Panc1 (cell line): ENCODE data around the gene CLIP3. TPM values are rescaled to one million over a fixed set of nuclear protein-coding genes. Genes with fewer than 3 reads are reported as not detected.

Experiments
- ATAC-seq: fragments of 200-7000 bp; cut with Tn5 transposase; 2 replicates; pipeline ENCODE4 v1.9.1; 2020; ENCODE audit warnings: mild to moderate bottlenecking, moderate library complexity
- BruUV-seq: library from RNA; stranded (reverse); fragments of 400-500 nt; replicated peaks from 2 replicates; lab custom pipeline; 2021; lab: Mats Ljungman, UMichigan
- CTCF ChIA-PET: fragments of 300-600 bp; sonication (Branson Sonifier 250); formaldehyde crosslinking; loops from one replicate; lab custom pipeline; 2022; ENCODE audit warnings: antibody characterized with exemption; lab: Charles Lee
- POLR2A ChIA-PET: fragments of 300-600 bp; sonication (Branson Sonifier 250); formaldehyde crosslinking; loops from one replicate; lab custom pipeline; 2022; ENCODE audit warnings: antibody characterized with exemption; lab: Charles Lee
- DNase-seq: peaks from one replicate; pipeline ENCODE4 v3.0.0-alpha.2; 2010; ENCODE audit warnings: low read depth, low spot score
- H3K27ac ChIP-seq: 2 replicates; pipeline ENCODE4 v1.5.1; 2011; ENCODE audit warnings: mild to moderate bottlenecking, low read length, inconsistent platforms
- H3K27me3 ChIP-seq: fragments of 200-500 bp; sonication (Bioruptor generic); 2 replicates; pipeline ENCODE4 v1.6.0; 2014; ENCODE audit warnings: low read length, inconsistent platforms; ENCODE audit not compliant: control insufficient read depth, insufficient read depth
- H3K36me3 ChIP-seq: fragments of 200-500 bp; sonication (Bioruptor generic); 2 replicates; pipeline ENCODE4 v1.5.1; 2014; ENCODE audit warnings: inconsistent platforms, mild to moderate bottlenecking, low read length, moderate library complexity; ENCODE audit not compliant: control insufficient read depth, insufficient read depth
- H3K4me1 ChIP-seq: 2 replicates; pipeline ENCODE4 v1.5.1; 2011; ENCODE audit warnings: inconsistent platforms, mild to moderate bottlenecking, low read length, moderate library complexity; ENCODE audit not compliant: control insufficient read depth, insufficient read depth
- H3K4me3 ChIP-seq, 2 experiments: 2 replicates each; pipeline ENCODE4 v1.5.1; 2011 to 2012; ENCODE audit warnings: low read depth in 2 of 2, low read length in 2 of 2, mild to moderate bottlenecking in 2 of 2, inconsistent platforms in 1 of 2, moderate library complexity in 1 of 2
- H3K9me3 ChIP-seq: fragments of 200-500 bp; sonication (Bioruptor generic); 2 replicates; pipeline ENCODE4 v1.5.1; 2014; ENCODE audit warnings: low read depth, mild to moderate bottlenecking, inconsistent platforms, low read length, moderate library complexity; ENCODE audit not compliant: control insufficient read depth, insufficient read depth
- POLR2AphosphoS5 ChIP-seq: IDR thresholded peaks from 2 replicates; pipeline ENCODE4 v1.6.1; 2012; ENCODE audit warnings: mild to moderate bottlenecking, low read depth, low read length, moderate library complexity
- REST ChIP-seq, 2 experiments: IDR thresholded peaks; 2 replicates each; pipeline ENCODE4 v1.6.1; 2011 to 2012; ENCODE audit warnings: low read depth in 2 of 2, control low read depth in 1 of 2, low read length in 1 of 2, mild to moderate bottlenecking in 1 of 2, moderate library complexity in 1 of 2; ENCODE audit not compliant: insufficient read depth in 1 of 2
- SIN3A ChIP-seq: IDR thresholded peaks from 2 replicates; pipeline ENCODE4 v1.6.1; 2012; ENCODE audit warnings: low read depth, mild to moderate bottlenecking, low read length, moderate library complexity, borderline replicate concordance; ENCODE audit not compliant: insufficient read depth
- TCF7L2 ChIP-seq: IDR thresholded peaks from 2 replicates; pipeline ENCODE4 v1.6.1; 2011; ENCODE audit warnings: mild to moderate bottlenecking, low read depth, low read length, inconsistent platforms
- in situ Hi-C: cut with HindIII; loops from 2 replicates; pipeline ENCODE4 v1.10.0; 2016; ENCODE audit warnings: low sequenced_read_pairs, low pct_unique_long_range_greater_than_20kb
- intact Hi-C: fragments of 100-400 bp; cut with micrococcal nuclease; formaldehyde crosslinking; loops from one replicate; pipeline ENCODE4 v1.10.0; 2022; ENCODE audit not compliant: unreplicated experiment
- total RNA-seq: library from RNA; stranded (reverse); gene quantifications from one replicate; pipeline ENCODE4 v1.2.1, GENCODE V29; 2021; ENCODE audit not compliant: unreplicated experiment
- TF ChIP-seq, protein P1 (sequence below): fragments of 450-650 bp; IDR thresholded peaks from 2 replicates; pipeline ENCODE4 v1.5.1; 2017; ENCODE audit warnings: mild to moderate bottlenecking

Gene CLIP3
- total RNA-seq, 1 experiment from 2014 or later = 4.7 TPM

- POLR2A ChIA-PET = no interaction called here
- no TSS peak for BruUV-seq
- intact Hi-C loops = no loop called here
- H3K9me3 ChIP-seq = no peaks in the 10 kb centered on the region
- ATAC-seq (no peak), DNase-seq (no peak)
- H3K4me3 ChIP-seq = no peak overlapping the region
- no peak for TF ChIP-seq POLR2AphosphoS5
- no peak for TF ChIP-seq TCF7L2
- TF ChIP-seq REST (IDR thresholded peaks at IDR 0.05; ENCODE audit: insufficient read depth in 1 of 2, low read depth in 2 of 2, low read length in 1 of 2) = no peak
- TF ChIP-seq SIN3A = no peak
- TF ChIP-seq, protein P1, sequence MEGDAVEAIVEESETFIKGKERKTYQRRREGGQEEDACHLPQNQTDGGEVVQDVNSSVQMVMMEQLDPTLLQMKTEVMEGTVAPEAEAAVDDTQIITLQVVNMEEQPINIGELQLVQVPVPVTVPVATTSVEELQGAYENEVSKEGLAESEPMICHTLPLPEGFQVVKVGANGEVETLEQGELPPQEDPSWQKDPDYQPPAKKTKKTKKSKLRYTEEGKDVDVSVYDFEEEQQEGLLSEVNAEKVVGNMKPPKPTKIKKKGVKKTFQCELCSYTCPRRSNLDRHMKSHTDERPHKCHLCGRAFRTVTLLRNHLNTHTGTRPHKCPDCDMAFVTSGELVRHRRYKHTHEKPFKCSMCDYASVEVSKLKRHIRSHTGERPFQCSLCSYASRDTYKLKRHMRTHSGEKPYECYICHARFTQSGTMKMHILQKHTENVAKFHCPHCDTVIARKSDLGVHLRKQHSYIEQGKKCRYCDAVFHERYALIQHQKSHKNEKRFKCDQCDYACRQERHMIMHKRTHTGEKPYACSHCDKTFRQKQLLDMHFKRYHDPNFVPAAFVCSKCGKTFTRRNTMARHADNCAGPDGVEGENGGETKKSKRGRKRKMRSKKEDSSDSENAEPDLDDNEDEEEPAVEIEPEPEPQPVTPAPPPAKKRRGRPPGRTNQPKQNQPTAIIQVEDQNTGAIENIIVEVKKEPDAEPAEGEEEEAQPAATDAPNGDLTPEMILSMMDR = no peak
- H3K36me3 ChIP-seq = no peaks in the 10 kb centered on the region
- in situ Hi-C loops = no loop called here
- H3K27me3 ChIP-seq = no peaks in the 10 kb centered on the region
- CTCF ChIA-PET = no interaction called here
- no peak overlapping the region for H3K27ac ChIP-seq
- peaks cover 25% of the 10 kb centered on the region for H3K4me1 ChIP-seq
Observed at GRCh38 chr19:36010402-36010801, 22.3 kb downstream of the CLIP3 start.

DNA sequence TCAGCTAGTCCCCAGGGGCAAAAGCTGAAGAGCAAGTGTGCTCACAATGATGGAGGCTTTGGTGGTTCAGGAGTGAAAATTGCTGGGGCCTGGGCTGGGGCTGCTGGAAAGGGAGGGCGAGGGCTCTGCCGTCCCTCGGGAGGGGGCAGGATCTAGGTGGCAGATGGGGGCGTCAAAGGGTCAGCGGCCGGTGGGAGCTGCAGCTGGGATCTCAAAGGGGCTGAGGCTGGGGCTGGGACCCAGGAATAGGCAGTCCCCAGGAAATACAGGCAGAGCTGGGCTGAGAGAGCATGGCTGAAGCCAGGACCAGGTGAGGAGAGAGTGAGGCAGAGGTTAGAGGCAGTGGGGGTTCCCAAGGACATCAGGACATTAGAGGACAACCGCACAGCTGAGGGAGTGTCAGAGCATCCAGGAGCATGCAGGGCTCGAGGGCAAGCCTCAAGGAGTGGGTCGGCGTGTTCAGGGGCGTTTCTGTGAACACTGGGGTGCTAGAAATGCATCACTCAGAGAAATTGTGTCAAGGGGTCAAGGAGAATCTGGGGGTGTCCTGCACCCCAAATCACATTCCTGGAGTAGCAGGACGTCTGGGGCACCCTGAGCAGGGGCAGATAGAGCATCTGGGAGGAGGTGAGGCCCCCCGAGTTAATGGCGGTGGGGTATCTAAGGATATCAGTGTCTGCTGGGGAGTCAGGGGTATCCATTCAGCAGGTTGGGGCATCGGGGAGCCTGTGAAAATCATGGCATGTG is 22.9 kb downstream of the CLIP3 start:
- peak overlapping the region; percentile 46 to 64 for H3K4me3 ChIP-seq
- intact Hi-C loops (no loop called here), in situ Hi-C loops (no loop called here)
- peak overlapping the region; percentile 62 for H3K27ac ChIP-seq
- H3K36me3 ChIP-seq = no peaks in the 10 kb centered on the region
- H3K9me3 ChIP-seq = no peaks in the 10 kb centered on the region
- no TSS peak for BruUV-seq
- no peaks in the 10 kb centered on the region for H3K27me3 ChIP-seq
- POLR2A ChIA-PET = no interaction called here
- peaks cover 19% of the 10 kb centered on the region for H3K4me1 ChIP-seq
- DNase-seq (no peak), ATAC-seq (no peak)
- TF ChIP-seq POLR2AphosphoS5 = no peak
- TF ChIP-seq, protein P1 = no peak
- TF ChIP-seq REST (IDR thresholded peaks at IDR 0.05; ENCODE audit: insufficient read depth in 1 of 2, low read depth in 2 of 2, low read length in 1 of 2) = no peak
- CTCF ChIA-PET = no interaction called here
